ENCODE data around the gene ADISSP. TPM values are rescaled to one million over a fixed set of nuclear protein-coding genes. Genes with fewer than 3 reads are reported as not detected.
"Not testable (repeated sequence)": the region's sequence is repeated elsewhere in the genome, so short reads cannot be mapped to it uniquely, and the experiment has no call there.

The ADISSP gene
- total RNA-seq, 4 donors from 2014 or later, result 5.9 to 16.4 (median 9.6) TPM

GRCh38 chr20:3797226-3797545, 29.6 kb upstream of the ADISSP start:
- Histone ChIP-seq H3K9me3 (no peaks in the 10 kb centered on the region), H3K27ac (peak overlapping the region in 1 of 4 donors; percentile 48), H3K27me3 (no peaks in the 10 kb centered on the region), H3K4me1 (peaks cover 0 to 5% of the 10 kb centered on the region in 2 donors), H3K4me3 (peak overlapping the region in 2 of 4 donors; percentile 70 to 79), H3K36me3 (no peaks in the 10 kb centered on the region)
- in situ Hi-C loops (cut with MboI; ENCODE audit: low sequenced_read_pairs in 4 of 4) (no loop called here), intact Hi-C loops (cut with DNase I; ENCODE audit: low total_unique reads) (no loop called here)
- no peak for DNase-seq
- no peak for TF ChIP-seq POLR2A (IDR thresholded peaks at IDR 0.05)
- no peak for TF ChIP-seq CTCF (IDR thresholded peaks at IDR 0.05 in 4 of 5, conservative IDR thresholded peaks at IDR 0.05 in 1 of 5)
- no peak for ATAC-seq

- TF ChIP-seq CTCF (IDR thresholded peaks at IDR 0.05 in 4 of 5, conservative IDR thresholded peaks at IDR 0.05 in 1 of 5) (no peak), POLR2A (IDR thresholded peaks at IDR 0.05) (no peak)
- peak overlapping the region; percentile 60 to 90 (median 74) for H3K4me3 ChIP-seq
- peaks cover 0 to 5% of the 10 kb centered on the region in 2 donors for H3K4me1 ChIP-seq
- H3K36me3 ChIP-seq, result no peaks in the 10 kb centered on the region
- H3K9me3 ChIP-seq, result no peaks in the 10 kb centered on the region
- in situ Hi-C loops (cut with MboI; ENCODE audit: low sequenced_read_pairs in 4 of 4), result no loop called here
- ATAC-seq (no peak), DNase-seq (no peak)
- no peaks in the 10 kb centered on the region for H3K27me3 ChIP-seq
- H3K27ac ChIP-seq, result peak overlapping the region; percentile 79 to 94 (median 88)
- intact Hi-C loops (cut with DNase I; ENCODE audit: low total_unique reads), result loop anchor here (1.0 kb wide), 1 partner anchor 24 kb away; the partner anchor contains the start of gene AP5S1
These were observed 29.1 kb upstream of the ADISSP start for GRCh38 chr20:3796477-3797225.

- Histone ChIP-seq H3K4me1 (peaks cover 0 to 5% of the 10 kb centered on the region in 2 donors), H3K36me3 (no peaks in the 10 kb centered on the region), H3K9me3 (no peaks in the 10 kb centered on the region), H3K27ac (peak within 1 kb of the TSS; percentile 79 to 94 (median 88)), H3K27me3 (no peaks in the 10 kb centered on the region), H3K4me3 (peak within 1 kb of the TSS; percentile 60 to 90 (median 74))
- peak; percentile 90 for DNase-seq
- intact Hi-C loops (cut with DNase I; ENCODE audit: low total_unique reads), result loop anchor here (1.0 kb wide), 1 partner anchor 25 kb away; the partner anchor contains the start of gene AP5S1
- ATAC-seq, result peak; percentile 95 to 97
- in situ Hi-C loops (cut with MboI; ENCODE audit: low sequenced_read_pairs in 4 of 4), result no loop called here
- TF ChIP-seq POLR2A (IDR thresholded peaks at IDR 0.05) (peak; percentile 55), CTCF (IDR thresholded peaks at IDR 0.05 in 4 of 5, conservative IDR thresholded peaks at IDR 0.05 in 1 of 5) (peak; percentile 58 to 83 (median 74))
These were observed 28.2 kb upstream of the ADISSP start, which contains the start of gene CDC25B for GRCh38 chr20:3795511-3796468. TSS of gene CDC25B (plus strand) at chr20:3796310. CDS start at chr20:3796532, 222 bp downstream.

GRCh38 chr20:3794701-3795420, 27.3 kb upstream of the ADISSP start:
- no peaks in the 10 kb centered on the region for H3K36me3 ChIP-seq
- no peak for TF ChIP-seq CTCF (IDR thresholded peaks at IDR 0.05 in 4 of 5, conservative IDR thresholded peaks at IDR 0.05 in 1 of 5)
- TF ChIP-seq POLR2A (IDR thresholded peaks at IDR 0.05), result no peak
- H3K9me3 ChIP-seq, result no peaks in the 10 kb centered on the region
- no peaks in the 10 kb centered on the region for H3K27me3 ChIP-seq
- intact Hi-C loops (cut with DNase I; ENCODE audit: low total_unique reads), result no loop called here
- DNase-seq (no peak), ATAC-seq (no peak)
- H3K4me1 ChIP-seq, result peaks cover 0 to 5% of the 10 kb centered on the region in 2 donors
- peak overlapping the region in 3 of 4 donors; percentile 60 to 79 (median 70) for H3K4me3 ChIP-seq
- in situ Hi-C loops (cut with MboI; ENCODE audit: low sequenced_read_pairs in 4 of 4), result no loop called here
- H3K27ac ChIP-seq, result peak overlapping the region; percentile 79 to 94 (median 88)

GRCh38 chr20:3794168-3794567, 26.6 kb upstream of the ADISSP start:
- in situ Hi-C loops (cut with MboI; ENCODE audit: low sequenced_read_pairs in 4 of 4); ATAC-seq; H3K27ac ChIP-seq: not testable (repeated sequence)

GRCh38 chr20:3789201-3789600, 21.6 kb upstream of the ADISSP start:
- in situ Hi-C loops (cut with MboI; ENCODE audit: low sequenced_read_pairs in 4 of 4); ATAC-seq; H3K4me3 ChIP-seq; H3K27me3 ChIP-seq; H3K9me3 ChIP-seq; DNase-seq; H3K36me3 ChIP-seq; H3K27ac ChIP-seq: not testable (repeated sequence)
- intact Hi-C loops (cut with DNase I; ENCODE audit: low total_unique reads), result loop anchor here (5.0 kb wide), 1 partner anchor 298 kb away; no protein-coding TSS in a partner anchor
- H3K4me1 ChIP-seq, result peaks cover 15 to 24% of the 10 kb centered on the region in 2 donors

More at GRCh38 chr20:3794168-3794567, 26.6 kb upstream of the ADISSP start:
- H3K36me3 ChIP-seq; H3K9me3 ChIP-seq; H3K4me3 ChIP-seq; H3K27me3 ChIP-seq; intact Hi-C loops (cut with DNase I; ENCODE audit: low total_unique reads); DNase-seq; H3K4me1 ChIP-seq: not testable (repeated sequence)
